HCT116 (cell line): Measurements from ENCODE around the gene INTS12. TPM values are rescaled to one million over a fixed set of nuclear protein-coding genes. Genes with fewer than 3 reads are reported as not detected.

Experiments used
- ATAC-seq: fragments of 200-7000 bp; cut with Tn5 transposase; 2 replicates; pipeline ENCODE4 v1.9.1; 2020; ENCODE audit warnings: mild to moderate bottlenecking, moderate library complexity
- BruUV-seq: library from RNA; stranded (reverse); fragments of 400-500 nt; replicated peaks from 2 replicates; lab custom pipeline; 2021; lab: Mats Ljungman, UMichigan
- CTCF ChIA-PET: fragments of 300-600 bp; sonication (Branson Sonifier 250); formaldehyde crosslinking; loops from one replicate; lab custom pipeline; 2021; ENCODE audit warnings: antibody characterized with exemption; lab: Charles Lee
- POLR2A ChIA-PET: fragments of 300-600, 350-600 bp; sonication (Branson Sonifier 250); formaldehyde crosslinking; loops from one replicate; lab custom pipeline; 2021; ENCODE audit warnings: antibody characterized with exemption; lab: Charles Lee
- RAD21 ChIA-PET, 2 experiments: fragments of 300-600 bp; sonication (Branson Sonifier 250); formaldehyde crosslinking; loops; one replicate each; lab custom pipeline; 2023; ENCODE audit warnings: low total read pairs in 2 of 2; ENCODE audit not compliant: uncharacterized antibody in 2 of 2, unreplicated experiment in 2 of 2, low non-redundant PET in 1 of 2; lab: Charles Lee
- DNase-seq: peaks from one replicate; pipeline ENCODE4 v3.0.0-alpha.2; 2010; ENCODE audit warnings: low read depth, low spot score
- H2AFZ ChIP-seq: fragments of 200-600 bp; shearing (Covaris generic), sonication (generic); 2 replicates; pipeline ENCODE4 v1.6.1; 2017; ENCODE audit warnings: low read depth, mixed run types, mixed read lengths, antibody characterized with exemption, low read length; ENCODE audit not compliant: poor library complexity, severe bottlenecking
- H3K27ac ChIP-seq: 2 replicates; pipeline ENCODE4 v1.5.1; 2012; ENCODE audit warnings: low read depth, low read length
- H3K27me3 ChIP-seq: fragments of 200-600 bp; sonication (generic); 2 replicates; pipeline ENCODE4 v1.6.1; 2016; ENCODE audit warnings: mixed run types, low read length, mixed read lengths; ENCODE audit not compliant: insufficient read depth
- H3K36me3 ChIP-seq, 2 experiments: fragments of 200-500 bp in 1 of 2; fragments of 200-600 bp in 1 of 2; sonication (Bioruptor generic) in 1 of 2; sonication (generic) in 1 of 2; 2 replicates each; pipeline versions ENCODE4 v1.5.1 to v1.6.1; 2014 to 2016; ENCODE audit warnings: low read length in 2 of 2, inconsistent platforms in 1 of 2, mixed read lengths in 1 of 2, mixed run types in 1 of 2; ENCODE audit not compliant: insufficient read depth in 2 of 2, control insufficient read depth in 1 of 2
- H3K4me1 ChIP-seq, 2 experiments: fragments of 200-600 bp in 1 of 2; sonication (generic) in 1 of 2; 2 replicates each; pipeline versions ENCODE4 v1.5.1 to v1.6.1; 2012 to 2017; ENCODE audit warnings: low read length in 2 of 2, inconsistent platforms in 1 of 2, mild to moderate bottlenecking in 1 of 2, mixed read lengths in 1 of 2, mixed run types in 1 of 2, moderate library complexity in 1 of 2; ENCODE audit not compliant: insufficient read depth in 2 of 2, control insufficient read depth in 1 of 2
- H3K4me2 ChIP-seq: fragments of 200-600 bp; sonication (generic); 2 replicates; pipeline ENCODE4 v1.6.1; 2017; ENCODE audit warnings: mixed run types, low read length, mixed read lengths
- H3K4me3 ChIP-seq, 2 experiments: fragments of 200-600 bp in 1 of 2; sonication (generic) in 1 of 2; replicated peaks in 1 of 2; 2 replicates each; pipeline ENCODE4 v1.5.1; 2011 to 2016; ENCODE audit warnings: low read length in 2 of 2, control low read depth in 1 of 2, low read depth in 1 of 2, mild to moderate bottlenecking in 1 of 2, mixed read lengths in 1 of 2, mixed run types in 1 of 2
- H3K79me2 ChIP-seq: fragments of 200-600 bp; sonication (generic); 2 replicates; pipeline ENCODE4 v1.6.1; 2017; ENCODE audit warnings: mild to moderate bottlenecking, mixed run types, low read length, moderate library complexity, mixed read lengths; ENCODE audit not compliant: insufficient read depth
- H3K9ac ChIP-seq: fragments of 200-600 bp; sonication (generic); 2 replicates; pipeline ENCODE4 v1.6.1; 2016; ENCODE audit warnings: low read length, mixed read lengths
- H3K9me2 ChIP-seq: fragments of 200-600 bp; sonication (generic), shearing (Covaris generic); 2 replicates; pipeline ENCODE4 v1.6.1; 2017; ENCODE audit warnings: mixed run types, mild to moderate bottlenecking, moderate library complexity; ENCODE audit not compliant: insufficient read depth
- H3K9me3 ChIP-seq, 2 experiments: fragments of 200-500 bp in 1 of 2; fragments of 200-600 bp in 1 of 2; sonication (Bioruptor generic) in 1 of 2; sonication (generic) in 1 of 2; 2 replicates each; pipeline ENCODE4 v1.6.1; 2014 to 2017; ENCODE audit warnings: low read length in 2 of 2, mixed read lengths in 2 of 2, inconsistent platforms in 1 of 2, low read depth in 1 of 2, mild to moderate bottlenecking in 1 of 2, mixed run types in 1 of 2, moderate library complexity in 1 of 2; ENCODE audit not compliant: control insufficient read depth in 1 of 2, insufficient read depth in 1 of 2
- H4K20me1 ChIP-seq: fragments of 200-600 bp; sonication (generic), shearing (Covaris generic); 2 replicates; pipeline ENCODE4 v1.6.1; 2017; ENCODE audit warnings: mixed run types, mild to moderate bottlenecking, moderate library complexity; ENCODE audit not compliant: insufficient read depth
- ATF3 ChIP-seq: IDR thresholded peaks from 2 replicates; pipeline ENCODE4 v1.6.1; 2012
- CBX3 ChIP-seq: IDR thresholded peaks from 2 replicates; pipeline ENCODE4 v1.6.1; 2012; ENCODE audit warnings: low read depth
- FOSL1 ChIP-seq: IDR thresholded peaks from 2 replicates; pipeline ENCODE4 v1.6.1; 2012; ENCODE audit warnings: low read depth
- JUND ChIP-seq: IDR thresholded peaks from 2 replicates; pipeline ENCODE4 v1.6.1; 2012
- RAD21 ChIP-seq: IDR thresholded peaks from 2 replicates; pipeline ENCODE4 v1.6.1; 2012; ENCODE audit warnings: low read depth, mild to moderate bottlenecking
- REST ChIP-seq: IDR thresholded peaks from 2 replicates; pipeline ENCODE4 v1.6.1; 2012; ENCODE audit warnings: low read depth
- SP1 ChIP-seq: IDR thresholded peaks from 2 replicates; pipeline ENCODE4 v1.6.1; 2012; ENCODE audit warnings: low read depth
- TCF7L2 ChIP-seq: IDR thresholded peaks from 2 replicates; pipeline ENCODE4 v1.7.0; 2011; ENCODE audit warnings: borderline replicate concordance, inconsistent platforms; ENCODE audit not compliant: insufficient read depth, insufficient read length; ENCODE audit errors: extremely low read depth
- ZFX ChIP-seq: fragments of 450-650 bp; IDR thresholded peaks from 2 replicates; pipeline ENCODE4 v1.6.1; 2017
- intact Hi-C: fragments of 100-400 bp; cut with micrococcal nuclease; formaldehyde crosslinking; loops from 2 replicates; pipeline ENCODE4 v1.10.0; 2022
- total RNA-seq: library from RNA; stranded (reverse); gene quantifications from one replicate; pipeline ENCODE4 v1.2.1, GENCODE V29; 2021; ENCODE audit not compliant: unreplicated experiment

INTS12 gene
- total RNA-seq, 1 experiment from 2014 or later, result 18.5 TPM

- intact Hi-C loops, result no loop called here
- CTCF ChIA-PET, result no interaction called here
- no peaks in the 10 kb centered on the region for H3K9me2 ChIP-seq
- peaks cover 0 to 14% of the 10 kb centered on the region in 2 experiments; a peak in 3 of 4 replicates for H3K4me1 ChIP-seq
- H3K4me3 ChIP-seq, result peak overlapping the region; percentile 77 to 82
- peak overlapping the region; percentile 72 for H3K4me2 ChIP-seq
- ATAC-seq, result no peak
- no peaks in the 10 kb centered on the region for H4K20me1 ChIP-seq
- no peaks in the 10 kb centered on the region for H3K27me3 ChIP-seq
- H3K9me3 ChIP-seq, result no peaks in the 10 kb centered on the region
- TF ChIP-seq ZFX, result no peak
- TF ChIP-seq REST, result no peak
- TF ChIP-seq FOSL1, result no peak
- TF ChIP-seq CBX3, result no peak
- no peak for TF ChIP-seq JUND
- no peak for TF ChIP-seq SP1
- TF ChIP-seq TCF7L2, result no peak
- no peak for TF ChIP-seq ATF3
- no peak for TF ChIP-seq RAD21
- H3K9ac ChIP-seq, result peak overlapping the region; percentile 88
- no TSS peak for BruUV-seq
- H2AFZ ChIP-seq, result no peak overlapping the region
- RAD21 ChIA-PET, result no interaction called here
- no peaks in the 10 kb centered on the region for H3K36me3 ChIP-seq
- DNase-seq, result no peak
- peak overlapping the region; percentile 80; the same call in 1 of the 2 replicates for H3K27ac ChIP-seq
- H3K79me2 ChIP-seq, result peaks cover 78% of the 10 kb centered on the region
- POLR2A ChIA-PET, result no interaction called here
Observed at GRCh38 chr4:105707782-105708180, 708 bp downstream of the INTS12 start.
